GM19238 (cell line): ENCODE results near the gene SAA4.
"Not testable (repeated sequence)": the region's sequence is repeated elsewhere in the genome, so short reads cannot be mapped to it uniquely, and the experiment has no call there.

Experiments used
- DNase-seq: peaks from one replicate; pipeline ENCODE4 v3.0.0; 2011; ENCODE audit warnings: low spot score; ENCODE audit not compliant: insufficient read length

SAA4 gene, protein sequence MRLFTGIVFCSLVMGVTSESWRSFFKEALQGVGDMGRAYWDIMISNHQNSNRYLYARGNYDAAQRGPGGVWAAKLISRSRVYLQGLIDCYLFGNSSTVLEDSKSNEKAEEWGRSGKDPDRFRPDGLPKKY

GRCh38 chr11:18236664-18237356, at the start of gene SAA4:
SAA4 (minus strand) TSS chr11:18236802; CDS start chr11:18235926, 876 bp downstream.
- no peak for DNase-seq

GRCh38 chr11:18285841-18286240, 49.2 kb upstream of the SAA4 start:
- DNase-seq: no peak

- DNase-seq: no peak
Measured at GRCh38 chr11:18282626-18283025, 46.0 kb upstream of the SAA4 start.

DNA sequence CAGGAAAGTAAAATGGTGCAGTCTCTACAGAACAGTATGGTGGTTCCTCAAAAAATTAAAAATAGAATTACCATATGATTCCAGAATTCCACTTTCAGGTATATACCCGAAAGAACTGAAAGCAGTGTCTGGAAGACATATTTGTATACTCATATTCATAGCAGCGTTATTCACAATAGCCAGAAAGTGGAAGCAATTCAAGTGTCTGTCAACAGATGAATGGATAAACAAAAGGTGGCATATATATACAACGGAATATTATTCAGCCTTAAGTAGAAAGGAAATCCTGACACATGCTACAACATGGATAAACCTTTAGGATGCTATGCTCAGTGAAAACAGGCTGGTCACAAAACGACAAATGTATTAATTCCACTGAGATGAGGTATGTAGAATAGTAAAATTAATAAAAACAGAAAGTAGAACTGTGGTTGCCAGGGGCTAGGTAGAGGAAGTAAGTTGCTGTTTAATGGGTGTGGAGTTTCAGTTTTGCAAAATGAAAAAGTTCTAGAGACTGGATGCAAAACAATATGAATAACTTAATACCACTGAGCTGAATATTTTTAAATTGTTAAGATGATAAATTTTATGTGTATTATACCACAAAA, 43.9 kb upstream of the SAA4 start:
- DNase-seq: no peak

DNA sequence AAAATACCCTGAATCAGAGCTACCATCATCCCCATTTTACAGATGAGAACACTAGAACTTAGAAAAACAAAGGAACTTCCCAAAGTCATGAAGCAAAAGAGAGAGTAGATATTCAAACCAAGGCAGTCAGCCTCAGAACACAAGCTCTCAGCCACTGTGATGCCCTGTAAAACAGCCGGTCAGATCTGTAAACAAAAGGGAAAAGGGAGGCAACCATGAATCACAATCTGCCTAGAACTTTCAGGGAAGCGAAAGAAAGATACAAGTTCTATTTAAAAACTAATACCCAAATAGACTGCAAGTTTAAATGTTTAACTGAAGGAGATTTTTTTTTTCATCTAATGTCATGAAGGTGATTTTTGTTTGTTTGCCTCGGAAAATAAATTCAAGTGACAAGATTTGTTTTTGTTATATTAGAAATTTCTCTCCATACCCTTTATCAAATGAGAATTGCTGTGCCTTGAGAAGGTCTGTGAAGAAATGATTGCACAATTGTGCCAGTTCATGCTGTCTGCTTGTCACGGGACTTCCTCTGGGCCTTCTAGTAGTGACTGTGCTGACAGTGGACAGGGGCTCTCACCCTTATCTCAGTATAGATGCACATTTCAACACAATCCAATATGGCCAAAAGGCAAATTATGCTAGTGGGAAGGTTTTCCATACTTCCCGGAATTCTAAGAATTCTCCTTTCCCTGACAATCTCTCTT, 41.1 kb upstream of the SAA4 start:
- no peak for DNase-seq

GRCh38 chr11:18271206-18271605, 34.6 kb upstream of the SAA4 start:
- DNase-seq: no peak

- no peak for DNase-seq
Measured at GRCh38 chr11:18270102-18270501, 33.5 kb upstream of the SAA4 start.

DNA sequence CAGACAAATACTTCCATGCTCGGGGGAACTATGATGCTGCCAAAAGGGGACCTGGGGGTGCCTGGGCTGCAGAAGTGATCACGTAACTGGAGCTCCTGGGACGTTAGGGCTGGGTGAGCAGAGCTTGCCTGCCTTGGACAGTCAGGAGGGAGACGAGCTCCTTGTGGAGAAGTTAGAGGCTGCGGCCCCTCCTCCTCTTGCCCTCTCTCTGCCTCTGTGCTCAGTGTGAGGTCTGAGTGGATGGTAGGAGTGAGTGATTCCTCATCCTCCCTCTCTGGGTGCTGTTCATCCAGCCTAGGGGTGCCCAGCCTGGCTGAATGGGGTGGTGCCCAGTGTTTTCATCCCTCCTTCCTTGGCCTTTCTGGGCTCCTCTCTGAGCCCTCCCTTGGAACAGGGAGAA, 32.6 kb upstream of the SAA4 start:
- DNase-seq: not testable (repeated sequence)

- DNase-seq: not testable (repeated sequence)
Measured at GRCh38 chr11:18267335-18268133, 30.9 kb upstream of the SAA4 start.

DNA sequence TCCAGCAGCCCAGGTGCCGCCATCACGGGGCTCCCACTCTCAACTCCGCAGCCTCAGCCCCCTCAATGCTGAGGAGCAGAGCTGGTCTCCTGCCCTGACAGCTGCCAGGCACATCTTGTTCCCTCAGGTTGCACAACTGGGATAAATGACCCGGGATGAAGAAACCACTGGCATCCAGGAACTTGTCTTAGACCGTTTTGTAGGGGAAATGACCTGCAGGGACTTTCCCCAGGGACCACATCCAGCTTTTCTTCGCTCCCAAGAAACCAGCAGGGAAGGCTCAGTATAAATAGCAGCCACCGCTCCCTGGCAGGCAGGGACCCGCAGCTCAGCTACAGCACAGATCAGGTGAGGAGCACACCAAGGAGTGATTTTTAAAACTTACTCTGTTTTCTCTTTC, 29.3 kb upstream of the SAA4 start, which contains the start of gene SAA1:
Gene SAA1, plus strand, starts transcription at position 316 of the 400 bp plus-strand sequence. CDS start 624 bp downstream, outside the sequence.
- no peak for DNase-seq

- DNase-seq: no peak
Measured at GRCh38 chr11:18264677-18265555, 28.3 kb upstream of the SAA4 start.

- DNase-seq: no peak
Measured at GRCh38 chr11:18264035-18264434, 27.4 kb upstream of the SAA4 start.

DNA sequence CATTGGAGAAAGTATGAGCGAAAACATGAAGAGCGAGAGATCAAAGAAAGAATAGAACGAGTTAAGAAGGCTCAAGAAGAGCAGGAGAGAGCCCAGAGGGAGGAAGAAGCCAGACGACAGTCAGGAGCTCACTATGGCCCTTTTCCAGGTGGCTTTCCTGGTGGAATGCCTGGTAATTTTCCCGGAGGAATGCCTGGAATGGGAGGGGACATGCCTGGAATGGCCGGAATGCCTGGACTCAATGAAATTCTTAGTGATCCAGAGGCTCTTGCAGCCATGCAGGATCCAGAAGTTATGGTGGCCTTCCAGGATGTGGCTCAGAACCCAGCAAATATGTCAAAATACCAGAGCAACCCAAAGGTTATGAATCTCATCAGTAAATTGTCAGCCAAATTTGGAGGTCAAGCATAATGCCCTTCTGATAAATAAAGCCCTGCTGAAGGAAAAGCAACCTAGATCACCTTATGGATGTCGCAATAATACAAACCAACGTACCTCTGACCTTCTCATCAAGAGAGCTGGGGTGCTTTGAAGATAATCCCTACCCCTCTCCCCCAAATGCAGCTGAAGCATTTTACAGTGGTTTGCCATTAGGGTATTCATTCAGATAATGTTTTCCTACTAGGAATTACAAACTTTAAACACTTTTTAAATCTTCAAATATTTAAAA, 26.2 kb upstream of the SAA4 start:
- not testable (repeated sequence) for DNase-seq

- no peak for DNase-seq
Measured at GRCh38 chr11:18261721-18262120, 25.1 kb upstream of the SAA4 start.

DNA sequence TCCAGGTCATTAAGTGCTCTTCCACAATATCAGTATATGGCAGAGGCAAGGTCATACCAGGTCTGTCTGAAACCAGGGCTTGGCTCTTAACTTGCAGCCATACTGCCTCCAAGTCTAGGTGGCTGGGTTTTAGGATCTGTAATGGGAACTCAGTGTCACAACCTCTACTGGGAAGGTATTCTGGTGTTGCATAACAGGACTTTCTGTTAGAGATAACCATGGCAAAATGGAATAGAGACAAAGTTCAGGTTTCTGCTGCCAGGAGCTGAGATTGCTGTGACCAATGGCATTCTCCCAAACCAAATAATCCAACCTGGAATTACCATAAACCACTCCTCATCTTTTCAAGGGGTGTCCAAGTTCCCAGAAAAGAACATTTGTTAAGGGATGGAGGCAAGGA, 22.7 kb upstream of the SAA4 start:
- no peak for DNase-seq

- DNase-seq: no peak
Measured at GRCh38 chr11:18254781-18255361, 18.3 kb upstream of the SAA4 start.

DNA sequence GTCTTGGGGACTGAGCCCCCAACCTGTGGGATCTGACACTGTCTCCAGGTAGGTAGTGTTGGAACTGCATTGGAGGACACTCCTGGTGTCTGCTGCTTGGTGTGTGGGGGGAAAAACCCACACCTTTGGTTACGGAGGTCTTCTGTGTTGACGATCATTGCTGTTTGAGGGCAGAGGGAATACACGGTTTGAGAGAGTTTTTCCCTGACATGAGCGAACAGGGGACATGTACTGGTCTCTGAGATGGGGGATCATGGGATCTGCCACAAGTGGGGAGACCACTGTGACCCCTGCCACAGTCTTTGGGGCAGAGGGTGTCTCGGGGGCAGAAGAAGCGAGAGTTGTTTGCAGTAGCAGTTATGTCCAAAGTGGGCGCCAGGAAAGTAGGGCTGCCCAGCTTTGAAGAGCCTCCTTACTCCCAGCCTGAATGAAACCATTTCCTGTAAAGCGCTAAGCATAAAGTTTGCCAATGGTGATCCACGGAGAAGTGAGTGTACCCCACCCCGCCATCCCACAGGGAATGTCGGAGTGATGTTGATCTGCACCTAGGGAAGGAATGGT, 17.3 kb upstream of the SAA4 start:
- DNase-seq: no peak

DNA sequence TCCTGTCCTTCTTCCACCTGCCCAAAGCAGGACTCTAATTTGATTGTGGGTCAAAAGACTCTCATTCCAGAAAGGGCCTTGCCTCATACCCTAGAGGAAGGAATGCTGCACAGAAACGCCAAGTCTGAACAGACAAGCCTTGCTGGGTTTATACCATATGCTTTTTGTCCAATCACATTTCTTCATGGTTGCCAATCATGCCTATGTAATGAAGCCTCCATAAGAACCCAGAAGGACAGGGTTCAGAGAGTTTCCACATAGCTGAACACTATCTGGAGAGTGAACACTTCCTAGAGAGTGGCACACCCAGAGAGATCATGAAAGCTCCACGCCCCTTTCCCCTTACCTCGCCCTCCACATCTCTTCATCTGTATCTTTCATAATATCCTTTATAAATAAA, 16.6 kb upstream of the SAA4 start:
- DNase-seq: no peak

DNA sequence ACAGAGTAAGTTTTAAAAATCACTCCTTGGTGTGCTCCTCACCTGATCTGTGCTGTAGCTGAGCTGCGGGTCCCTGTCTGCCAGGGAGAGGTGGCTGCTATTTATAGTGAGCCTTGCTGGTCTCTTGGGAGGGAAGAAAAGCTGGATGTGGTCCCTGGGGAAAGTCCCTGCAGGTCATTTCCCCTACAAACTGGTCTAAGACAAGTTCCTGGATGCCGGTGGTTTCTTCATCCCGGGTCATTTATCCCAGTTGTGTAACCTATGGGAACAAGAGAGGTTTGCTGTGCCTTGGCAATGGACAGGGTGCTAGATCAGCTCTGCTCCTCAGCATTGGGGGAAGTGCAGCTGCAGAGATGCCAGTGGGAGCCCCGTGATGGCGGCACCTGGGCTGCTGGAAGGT, 12.0 kb upstream of the SAA4 start, which contains the start of gene SAA2:
Gene SAA2, minus strand, starts transcription at position 108 of the 400 bp plus-strand sequence. CDS start 657 bp downstream, outside the sequence.
- DNase-seq: no peak
